HG03460 (cell line): Measurements from ENCODE around the gene ADGRG1.

Experiments used
- ATAC-seq: cut with Tn5 transposase; IDR thresholded peaks from one replicate; pipeline ENCODE4 v1.9.1; 2021; ENCODE audit not compliant: unreplicated experiment

ADGRG1 gene

DNA sequence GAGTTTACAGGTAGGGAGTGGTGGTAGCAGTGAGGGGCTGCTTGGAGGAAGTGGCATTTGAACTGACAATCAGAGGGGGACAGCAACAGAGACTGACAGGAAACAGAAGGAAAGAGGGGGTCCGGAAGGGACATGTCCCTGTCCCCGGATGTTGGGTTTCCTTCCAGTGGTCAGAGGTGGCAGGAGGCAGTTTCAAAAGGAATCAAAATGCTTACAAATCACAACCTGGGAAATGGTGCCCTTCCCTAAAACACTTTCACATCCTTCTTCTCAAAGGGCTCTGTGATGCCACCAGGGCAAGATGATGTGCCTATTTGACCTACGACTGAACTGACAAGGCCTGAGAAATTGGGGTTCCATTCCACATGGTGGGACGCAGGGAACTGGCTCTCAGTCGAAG is 19.7 kb downstream of the ADGRG1 start:
- no peak for ATAC-seq

DNA sequence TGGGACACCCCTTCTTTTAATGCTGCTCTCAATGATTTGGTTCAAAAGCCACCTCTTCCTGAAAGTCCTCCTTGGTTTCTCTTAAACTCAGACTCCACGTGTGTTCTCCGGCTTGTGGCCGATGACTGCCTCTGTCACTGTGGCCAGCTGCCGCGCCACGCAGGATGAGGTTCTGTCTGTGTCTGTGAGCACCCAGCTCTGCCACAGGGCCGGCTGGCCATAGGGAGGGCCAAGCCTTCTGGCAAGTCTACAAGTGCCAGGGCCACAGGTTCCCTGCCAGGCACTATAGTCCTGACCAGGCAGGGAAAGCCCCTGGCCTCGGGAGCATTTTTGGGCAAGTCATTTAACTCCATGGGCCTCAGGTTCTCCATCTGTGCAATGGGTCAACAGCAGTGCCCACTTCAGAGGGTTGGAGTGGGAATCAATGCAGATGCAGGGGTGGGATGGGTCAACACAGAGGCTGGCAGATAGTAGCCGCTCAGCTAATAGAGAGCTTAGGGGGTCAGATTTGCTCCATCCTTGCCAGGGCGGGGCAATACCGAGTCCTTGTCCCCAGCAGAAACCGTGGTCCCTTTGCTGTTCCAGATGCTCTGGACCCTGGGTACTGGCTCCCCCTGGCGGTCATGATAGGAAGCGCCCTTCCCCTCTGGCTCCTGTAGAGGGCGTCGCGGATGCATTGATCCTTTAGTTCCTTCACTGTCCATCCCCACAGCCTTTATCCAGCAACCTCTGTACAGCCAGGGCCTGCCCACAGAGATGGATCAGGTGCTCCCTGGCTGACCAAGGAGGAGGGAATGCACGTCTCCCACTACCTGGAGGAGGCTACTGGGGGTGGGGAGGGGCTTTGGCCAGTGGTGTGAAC is 20.4 kb downstream of the ADGRG1 start:
- ATAC-seq: peak; percentile 63

DNA sequence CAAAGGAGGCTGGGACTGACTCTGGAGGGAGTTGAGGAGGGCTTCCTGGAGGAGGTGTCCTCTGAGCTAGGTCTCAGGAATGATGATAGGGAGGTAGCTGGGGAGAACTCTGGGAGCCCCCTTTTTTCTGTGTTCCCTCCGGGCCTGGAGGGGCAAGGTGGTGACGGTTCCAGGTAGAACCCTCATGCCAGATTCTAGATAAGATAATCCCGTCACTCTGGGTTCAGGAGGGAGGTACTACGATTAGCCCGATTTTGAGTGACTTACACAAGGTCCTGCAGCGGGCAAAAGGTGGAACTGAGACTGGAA is 21.0 kb downstream of the ADGRG1 start:
- ATAC-seq: no peak

DNA sequence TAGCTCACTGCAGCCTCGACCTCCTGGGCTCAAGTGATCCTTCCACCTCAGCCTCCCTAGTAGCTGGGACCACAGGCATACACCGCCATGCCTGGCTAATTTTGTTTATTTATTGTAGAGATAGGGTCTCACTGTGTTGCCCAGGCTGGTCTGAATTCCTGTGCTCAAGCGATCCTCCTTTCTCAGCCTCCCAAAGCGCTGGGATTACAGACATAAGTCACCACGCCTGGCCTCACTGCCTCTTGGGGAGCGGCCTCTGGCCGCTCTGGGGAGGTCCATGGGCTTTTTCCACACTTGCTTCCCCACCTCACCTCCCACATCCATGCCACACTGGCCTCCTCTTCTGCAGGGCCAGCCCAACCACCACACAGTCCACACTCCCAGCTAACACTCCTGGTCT is 21.4 kb downstream of the ADGRG1 start:
- no peak for ATAC-seq

DNA sequence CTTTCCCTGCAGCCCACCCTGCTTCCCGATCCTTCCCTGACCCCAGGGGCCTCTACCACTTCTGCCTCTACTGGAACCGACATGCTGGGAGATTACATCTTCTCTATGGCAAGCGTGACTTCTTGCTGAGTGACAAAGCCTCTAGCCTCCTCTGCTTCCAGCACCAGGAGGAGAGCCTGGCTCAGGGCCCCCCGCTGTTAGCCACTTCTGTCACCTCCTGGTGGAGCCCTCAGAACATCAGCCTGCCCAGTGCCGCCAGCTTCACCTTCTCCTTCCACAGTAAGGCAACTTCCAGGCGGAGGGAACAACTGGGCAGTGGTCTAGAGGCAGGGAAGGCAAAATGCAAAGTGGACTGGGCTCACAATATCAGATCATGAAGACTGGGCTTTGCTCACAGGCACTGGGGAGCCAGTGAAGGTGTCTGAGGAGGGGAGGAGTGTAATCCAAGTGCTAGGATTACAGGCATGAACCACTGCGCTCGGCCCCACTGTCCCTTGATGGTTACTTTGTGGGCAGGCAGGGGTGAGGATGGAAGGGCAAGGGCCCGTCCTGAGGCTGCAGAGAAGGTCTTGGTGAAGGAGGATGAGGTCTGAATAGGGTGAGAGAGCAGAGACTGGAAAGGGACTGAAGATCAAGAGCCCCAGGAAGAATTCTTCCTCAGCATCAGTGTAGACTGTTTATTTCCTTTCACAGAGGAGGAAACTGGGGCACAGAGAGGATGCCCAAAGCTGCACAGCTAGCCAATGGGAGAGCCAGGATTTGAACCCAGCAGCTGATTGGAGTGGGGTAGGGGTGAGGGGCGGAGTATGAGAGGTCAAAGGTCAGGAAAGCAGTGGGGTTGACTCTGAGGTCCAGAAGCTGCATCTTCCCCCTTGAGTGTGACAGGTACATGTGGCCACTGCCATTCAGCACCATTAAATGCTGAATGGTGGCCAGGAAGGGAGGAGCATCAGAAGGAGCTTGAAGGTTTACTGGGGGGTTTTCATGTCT is 23.2 kb downstream of the ADGRG1 start:
- no peak for ATAC-seq

DNA sequence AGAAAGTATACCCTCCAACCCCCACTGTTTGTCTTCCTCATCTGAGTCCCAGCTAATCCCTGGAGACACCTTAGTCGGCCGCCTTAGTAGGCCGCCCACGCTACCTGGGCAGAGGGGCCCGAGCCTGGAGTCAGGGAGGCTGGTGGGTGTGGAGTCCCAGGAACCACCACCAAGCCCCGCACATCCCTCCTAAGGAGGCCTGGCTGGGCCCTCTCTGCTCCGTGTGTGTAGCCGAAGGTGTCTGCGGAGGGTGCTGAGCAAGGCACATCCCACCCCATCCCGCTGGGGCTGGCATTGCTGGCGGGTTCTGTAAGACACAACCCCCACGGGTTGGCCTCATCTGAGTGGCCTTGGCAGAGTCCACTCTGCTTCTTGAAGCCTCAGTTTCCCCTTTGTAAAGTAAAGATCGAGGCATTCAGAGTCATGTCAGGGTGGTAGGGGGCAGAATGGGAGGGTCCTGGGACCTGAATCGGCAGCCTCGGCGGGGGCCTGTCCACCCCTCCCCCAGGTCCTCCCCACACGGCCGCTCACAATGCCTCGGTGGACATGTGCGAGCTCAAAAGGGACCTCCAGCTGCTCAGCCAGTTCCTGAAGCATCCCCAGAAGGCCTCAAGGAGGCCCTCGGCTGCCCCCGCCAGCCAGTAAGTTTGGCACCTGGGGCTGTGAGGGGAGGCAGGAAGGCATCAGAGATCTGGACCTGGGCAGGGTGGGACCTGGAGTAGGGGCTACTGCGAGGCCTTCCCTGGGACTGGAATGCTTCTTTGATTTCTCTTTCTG is 24.5 kb downstream of the ADGRG1 start:
- ATAC-seq: no peak

DNA sequence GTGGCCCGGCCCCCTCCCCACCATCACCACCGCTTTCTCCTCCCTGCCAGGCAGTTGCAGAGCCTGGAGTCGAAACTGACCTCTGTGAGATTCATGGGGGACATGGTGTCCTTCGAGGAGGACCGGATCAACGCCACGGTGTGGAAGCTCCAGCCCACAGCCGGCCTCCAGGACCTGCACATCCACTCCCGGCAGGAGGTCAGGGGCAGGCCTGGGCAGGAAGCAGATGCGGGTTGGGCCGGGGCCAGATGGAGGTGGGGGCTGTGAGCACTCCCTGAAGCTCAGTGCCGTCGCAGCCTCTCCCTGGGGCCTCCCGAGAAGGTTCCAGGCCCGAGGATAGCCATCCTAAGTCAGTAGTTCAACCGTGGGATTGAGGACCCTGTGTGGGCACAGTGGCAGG is 25.5 kb downstream of the ADGRG1 start:
- ATAC-seq: no peak

DNA sequence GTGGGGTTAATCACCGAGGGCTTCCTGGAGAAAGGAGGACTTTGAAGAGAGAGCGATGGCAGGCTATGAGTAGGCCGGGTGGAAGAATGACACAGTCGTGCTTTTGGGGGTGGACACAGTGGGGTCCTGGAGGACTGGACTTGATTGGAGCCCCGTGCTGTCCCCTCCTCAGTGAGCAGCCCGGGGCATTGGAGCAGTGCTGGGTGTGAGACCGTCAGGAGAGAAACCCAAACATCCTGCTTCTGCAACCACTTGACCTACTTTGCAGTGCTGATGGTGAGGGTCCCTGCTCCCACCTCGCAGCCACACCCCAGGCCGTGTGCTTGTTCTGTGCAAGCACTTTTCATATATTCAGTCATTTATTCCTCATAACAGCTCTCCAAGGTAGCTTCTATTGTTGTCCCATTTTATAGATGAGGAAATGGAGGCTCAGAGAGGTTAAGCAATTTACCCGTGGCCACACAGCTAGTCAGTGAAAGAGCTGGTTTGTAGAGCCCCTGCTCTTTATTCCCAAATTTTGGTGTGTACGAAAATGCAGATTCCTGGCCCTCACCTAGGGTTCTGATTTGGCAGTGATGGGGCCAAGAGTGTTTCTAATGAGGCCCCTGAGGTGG is 28.0 kb downstream of the ADGRG1 start:
- no peak for ATAC-seq

DNA sequence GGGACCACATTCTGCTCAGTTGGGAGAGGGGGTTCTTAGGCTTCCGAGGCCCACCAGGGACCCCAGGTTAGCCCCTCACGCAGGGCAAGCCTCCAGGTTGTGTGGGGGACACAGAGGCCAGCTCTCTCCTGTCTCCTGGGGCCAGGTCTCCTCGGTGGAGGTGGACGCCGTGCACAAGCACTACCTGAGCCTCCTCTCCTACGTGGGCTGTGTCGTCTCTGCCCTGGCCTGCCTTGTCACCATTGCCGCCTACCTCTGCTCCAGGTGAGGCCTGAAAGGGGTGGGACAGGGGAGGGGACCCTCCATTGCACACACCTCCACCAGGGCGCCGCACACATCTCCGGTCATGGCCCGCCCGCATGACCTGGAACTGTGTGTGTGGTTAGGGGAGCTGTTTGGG is 28.8 kb downstream of the ADGRG1 start:
- no peak for ATAC-seq

DNA sequence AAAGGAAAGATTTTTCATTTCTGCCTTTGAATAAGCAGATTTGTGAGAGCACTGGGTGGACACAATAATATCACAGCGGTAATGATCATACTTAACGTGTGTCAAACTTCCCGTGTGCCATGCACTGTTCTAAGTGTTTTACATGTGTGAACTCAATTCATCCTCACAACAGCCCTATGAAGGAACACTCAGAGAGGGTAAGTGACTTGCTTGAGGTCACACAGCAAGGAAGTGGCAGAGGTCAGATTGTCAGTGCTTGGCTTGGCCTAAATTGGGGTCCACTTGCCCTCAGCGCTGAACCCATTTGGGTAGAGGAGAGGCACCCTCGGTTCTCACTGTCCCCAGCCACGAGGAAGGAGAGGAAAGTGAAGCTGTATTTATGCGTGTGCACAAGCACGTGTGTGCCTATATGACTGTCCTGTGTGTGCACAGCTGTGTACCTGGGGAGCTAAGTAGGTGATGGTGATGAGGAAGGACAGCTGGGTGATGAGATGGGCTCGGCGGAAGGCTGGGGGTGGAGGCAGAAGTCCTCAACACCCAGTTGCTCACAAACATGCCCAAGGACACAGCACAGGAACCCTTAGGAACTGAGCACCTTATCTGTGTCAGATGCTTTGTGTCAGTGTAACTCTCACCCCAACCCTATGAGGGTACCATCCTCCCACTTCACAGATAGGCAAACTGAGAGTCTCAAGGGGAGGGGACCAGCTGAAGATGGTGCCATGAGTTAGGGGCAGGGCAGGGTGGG is 29.9 kb downstream of the ADGRG1 start:
- ATAC-seq: no peak

DNA sequence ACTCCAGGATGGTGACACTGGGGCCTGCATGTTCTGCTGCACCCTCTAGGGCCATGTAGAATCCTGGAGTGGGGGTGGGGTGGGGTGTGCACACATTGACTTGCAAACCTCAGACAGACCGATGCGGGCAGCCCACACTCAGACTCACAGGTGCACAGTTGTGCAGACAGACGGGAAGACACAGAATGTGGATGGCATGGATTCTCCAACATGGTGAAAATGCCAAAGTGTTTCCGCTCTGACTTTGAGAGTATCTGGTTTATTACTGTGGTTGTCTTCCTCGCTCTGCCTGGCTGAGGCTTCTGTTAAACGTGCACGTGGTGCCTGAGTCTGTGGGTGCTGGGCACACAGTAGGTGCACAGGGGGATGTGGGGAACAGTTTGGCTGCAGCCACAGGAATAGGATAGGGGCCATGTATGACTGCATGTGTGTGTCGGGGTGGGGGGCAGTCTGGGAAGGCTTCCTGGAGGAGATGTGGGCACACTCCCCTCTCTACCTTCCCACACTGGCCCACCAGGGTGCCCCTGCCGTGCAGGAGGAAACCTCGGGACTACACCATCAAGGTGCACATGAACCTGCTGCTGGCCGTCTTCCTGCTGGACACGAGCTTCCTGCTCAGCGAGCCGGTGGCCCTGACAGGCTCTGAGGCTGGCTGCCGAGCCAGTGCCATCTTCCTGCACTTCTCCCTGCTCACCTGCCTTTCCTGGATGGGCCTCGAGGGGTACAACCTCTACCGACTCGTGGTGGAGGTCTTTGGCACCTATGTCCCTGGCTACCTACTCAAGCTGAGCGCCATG is 30.6 kb downstream of the ADGRG1 start:
- ATAC-seq: no peak

DNA sequence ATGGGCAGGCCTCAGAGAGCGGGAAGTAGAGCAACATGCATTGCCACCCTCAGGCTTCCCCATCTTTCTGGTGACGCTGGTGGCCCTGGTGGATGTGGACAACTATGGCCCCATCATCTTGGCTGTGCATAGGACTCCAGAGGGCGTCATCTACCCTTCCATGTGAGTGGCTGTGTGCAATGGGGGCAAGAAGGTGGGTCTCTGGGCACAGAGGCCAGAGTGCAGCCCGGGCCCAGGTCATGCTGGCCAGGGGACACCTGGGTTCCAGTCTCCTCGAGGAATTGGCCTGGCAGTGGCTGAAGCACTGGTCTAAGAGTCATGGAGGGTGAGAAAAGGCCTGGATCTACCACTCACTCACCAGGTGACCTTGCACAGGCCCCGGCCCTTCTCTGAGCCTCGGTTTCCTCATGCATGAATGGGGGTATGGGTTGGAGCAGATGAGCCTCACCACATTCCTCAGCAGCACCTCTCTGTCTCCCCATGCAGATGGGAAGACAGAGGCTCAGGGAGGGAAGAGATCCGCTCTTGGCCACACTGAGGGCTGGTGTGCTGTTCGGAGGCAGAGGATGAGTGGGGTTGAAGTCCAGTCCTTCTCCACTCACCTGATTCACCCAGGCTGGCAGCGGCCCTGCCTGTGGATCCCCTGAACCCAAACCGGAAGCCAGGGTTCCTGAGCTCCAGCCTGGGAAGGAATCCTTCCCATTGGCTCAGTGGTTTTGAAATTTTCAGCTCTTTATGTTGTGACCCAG is 32.5 kb downstream of the ADGRG1 start:
- ATAC-seq: no peak

DNA sequence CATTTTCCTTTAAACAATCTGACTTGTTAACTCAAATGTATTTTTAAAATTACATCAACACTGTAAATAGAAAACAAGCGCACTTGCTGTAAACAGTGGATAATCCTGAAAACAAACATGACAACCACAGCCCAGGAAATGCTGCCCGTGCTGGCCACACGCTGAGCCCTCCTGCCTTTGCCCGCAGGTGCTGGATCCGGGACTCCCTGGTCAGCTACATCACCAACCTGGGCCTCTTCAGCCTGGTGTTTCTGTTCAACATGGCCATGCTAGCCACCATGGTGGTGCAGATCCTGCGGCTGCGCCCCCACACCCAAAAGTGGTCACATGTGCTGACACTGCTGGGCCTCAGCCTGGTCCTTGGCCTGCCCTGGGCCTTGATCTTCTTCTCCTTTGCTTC is 33.1 kb downstream of the ADGRG1 start:
- ATAC-seq: no peak

DNA sequence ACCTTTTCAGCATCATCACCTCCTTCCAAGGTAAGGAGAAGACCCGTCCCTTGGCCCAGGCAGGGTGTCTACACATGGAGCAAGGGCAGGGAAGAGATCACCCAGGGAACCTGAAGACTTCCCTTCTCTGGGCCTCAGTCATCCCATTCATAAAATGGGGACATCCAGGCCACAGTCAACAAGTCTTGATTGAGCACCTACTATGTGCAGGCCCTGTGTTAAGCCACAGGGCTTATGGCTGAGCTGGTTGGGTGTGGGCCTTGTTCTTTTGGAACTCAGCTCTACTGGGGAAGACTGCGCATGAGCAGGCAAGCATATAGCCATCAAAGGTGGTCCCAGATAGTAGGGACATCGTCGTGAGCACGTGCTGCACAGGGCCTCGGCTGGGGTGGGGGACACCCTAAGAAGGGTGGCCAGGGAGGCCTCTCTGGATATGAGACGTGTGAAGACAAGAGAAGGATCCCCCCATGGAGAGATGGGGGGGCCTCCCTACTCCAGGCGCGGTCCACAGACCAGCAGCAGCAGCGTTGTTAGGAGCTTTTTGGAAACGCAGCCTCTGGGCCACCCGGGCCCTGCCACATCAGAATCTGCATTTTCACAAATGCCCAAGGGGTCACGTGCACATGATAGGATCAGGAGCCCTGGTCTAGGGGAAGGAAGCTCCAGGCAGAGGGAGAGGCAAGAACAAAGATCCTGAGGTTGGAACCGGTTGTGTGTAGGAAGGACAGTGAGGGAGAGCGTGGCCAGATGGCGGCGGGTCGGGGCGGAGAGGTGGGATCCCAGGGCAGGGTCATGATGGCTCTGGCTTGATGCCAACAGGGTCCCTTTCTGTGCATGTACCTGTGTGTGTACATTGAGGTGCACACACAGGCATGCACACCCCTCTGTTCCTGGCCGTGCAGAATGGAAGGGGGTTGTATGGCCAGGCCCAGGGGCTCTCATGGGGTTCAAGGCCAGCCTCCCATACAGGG is 33.8 kb downstream of the ADGRG1 start:
- ATAC-seq: no peak

DNA sequence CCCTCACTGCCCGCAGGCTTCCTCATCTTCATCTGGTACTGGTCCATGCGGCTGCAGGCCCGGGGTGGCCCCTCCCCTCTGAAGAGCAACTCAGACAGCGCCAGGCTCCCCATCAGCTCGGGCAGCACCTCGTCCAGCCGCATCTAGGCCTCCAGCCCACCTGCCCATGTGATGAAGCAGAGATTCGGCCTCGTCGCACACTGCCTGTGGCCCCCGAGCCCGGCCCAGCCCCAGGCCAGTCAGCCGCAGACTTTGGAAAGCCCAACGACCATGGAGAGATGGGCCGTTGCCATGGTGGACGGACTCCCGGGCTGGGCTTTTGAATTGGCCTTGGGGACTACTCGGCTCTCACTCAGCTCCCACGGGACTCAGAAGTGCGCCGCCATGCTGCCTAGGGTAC is 35.0 kb downstream of the ADGRG1 start:
- ATAC-seq: no peak

DNA sequence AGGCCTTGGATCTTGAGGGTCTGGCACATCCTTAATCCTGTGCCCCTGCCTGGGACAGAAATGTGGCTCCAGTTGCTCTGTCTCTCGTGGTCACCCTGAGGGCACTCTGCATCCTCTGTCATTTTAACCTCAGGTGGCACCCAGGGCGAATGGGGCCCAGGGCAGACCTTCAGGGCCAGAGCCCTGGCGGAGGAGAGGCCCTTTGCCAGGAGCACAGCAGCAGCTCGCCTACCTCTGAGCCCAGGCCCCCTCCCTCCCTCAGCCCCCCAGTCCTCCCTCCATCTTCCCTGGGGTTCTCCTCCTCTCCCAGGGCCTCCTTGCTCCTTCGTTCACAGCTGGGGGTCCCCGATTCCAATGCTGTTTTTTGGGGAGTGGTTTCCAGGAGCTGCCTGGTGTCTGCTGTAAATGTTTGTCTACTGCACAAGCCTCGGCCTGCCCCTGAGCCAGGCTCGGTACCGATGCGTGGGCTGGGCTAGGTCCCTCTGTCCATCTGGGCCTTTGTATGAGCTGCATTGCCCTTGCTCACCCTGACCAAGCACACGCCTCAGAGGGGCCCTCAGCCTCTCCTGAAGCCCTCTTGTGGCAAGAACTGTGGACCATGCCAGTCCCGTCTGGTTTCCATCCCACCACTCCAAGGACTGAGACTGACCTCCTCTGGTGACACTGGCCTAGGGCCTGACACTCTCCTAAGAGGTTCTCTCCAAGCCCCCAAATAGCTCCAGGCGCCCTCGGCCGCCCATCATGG is 35.7 kb downstream of the ADGRG1 start:
- ATAC-seq: no peak

DNA sequence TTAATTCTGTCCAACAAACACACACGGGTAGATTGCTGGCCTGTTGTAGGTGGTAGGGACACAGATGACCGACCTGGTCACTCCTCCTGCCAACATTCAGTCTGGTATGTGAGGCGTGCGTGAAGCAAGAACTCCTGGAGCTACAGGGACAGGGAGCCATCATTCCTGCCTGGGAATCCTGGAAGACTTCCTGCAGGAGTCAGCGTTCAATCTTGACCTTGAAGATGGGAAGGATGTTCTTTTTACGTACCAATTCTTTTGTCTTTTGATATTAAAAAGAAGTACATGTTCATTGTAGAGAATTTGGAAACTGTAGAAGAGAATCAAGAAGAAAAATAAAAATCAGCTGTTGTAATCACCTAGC is 36.2 kb downstream of the ADGRG1 start:
- ATAC-seq: no peak
